Loucy (cell line): ENCODE data around the gene CDK13.

Experiments used
- H2AFZ ChIP-seq: fragments of 200-600 bp; sonication (generic); 2 replicates; pipeline ENCODE4 v1.6.0; 2016; ENCODE audit warnings: antibody characterized with exemption, mild to moderate bottlenecking, low read length, moderate library complexity
- H3F3A ChIP-seq: fragments of 200-600 bp; 2 replicates; pipeline ENCODE4 v1.6.0; 2016; ENCODE audit warnings: antibody characterized with exemption, low read depth, mild to moderate bottlenecking
- H3K27me3 ChIP-seq: fragments of 200-600 bp; sonication (generic); 2 replicates; pipeline ENCODE4 v1.6.1; 2014; ENCODE audit warnings: low read length, mild to moderate bottlenecking; ENCODE audit not compliant: insufficient read depth, poor library complexity, severe bottlenecking
- H3K36me3 ChIP-seq: fragments of 200-600 bp; sonication (generic); 2 replicates; pipeline ENCODE4 v1.6.1; 2016; ENCODE audit warnings: low read length; ENCODE audit not compliant: insufficient read depth
- H3K4me1 ChIP-seq: fragments of 200-600 bp; sonication (generic); 2 replicates; pipeline ENCODE4 v1.5.1; 2014; ENCODE audit warnings: low read length, mild to moderate bottlenecking; ENCODE audit not compliant: insufficient read depth, poor library complexity, severe bottlenecking
- H3K4me2 ChIP-seq: fragments of 200-600 bp; sonication (generic); 2 replicates; pipeline ENCODE4 v1.6.0; 2014; ENCODE audit warnings: antibody characterized with exemption, low read length, low read depth, mild to moderate bottlenecking; ENCODE audit not compliant: poor library complexity, severe bottlenecking
- H3K4me3 ChIP-seq: fragments of 200-600 bp; sonication (generic); 2 replicates; pipeline ENCODE4 v1.5.1; 2014; ENCODE audit warnings: low read length, mild to moderate bottlenecking, mixed read lengths; ENCODE audit not compliant: poor library complexity, severe bottlenecking
- H3K79me2 ChIP-seq: fragments of 200-600 bp; sonication (generic); 2 replicates; pipeline ENCODE4 v1.6.1; 2014; ENCODE audit warnings: low read length; ENCODE audit not compliant: insufficient read depth
- H3K9ac ChIP-seq: fragments of 200-600 bp; sonication (generic); 2 replicates; pipeline ENCODE4 v1.6.0; 2014; ENCODE audit warnings: mild to moderate bottlenecking, low read depth, low read length, moderate library complexity; ENCODE audit not compliant: poor library complexity, severe bottlenecking
- H3K9me2 ChIP-seq: fragments of 200-600 bp; sonication (generic); replicated peaks from 2 replicates; pipeline ENCODE4 v1.6.1; 2016; ENCODE audit warnings: low read depth, low read length, mixed read lengths
- H3K9me3 ChIP-seq: fragments of 200-600 bp; sonication (generic); 2 replicates; pipeline ENCODE4 v1.6.1; 2014; ENCODE audit warnings: mild to moderate bottlenecking, antibody characterized with exemption, low read length, low read depth; ENCODE audit not compliant: insufficient read depth
- H4K20me1 ChIP-seq: fragments of 200-600 bp; sonication (generic); 2 replicates; pipeline ENCODE4 v1.6.0; 2014; ENCODE audit warnings: antibody characterized with exemption, low read length, mild to moderate bottlenecking; ENCODE audit not compliant: insufficient read depth, poor library complexity, severe bottlenecking
- CTCF ChIP-seq: fragments of 200-600 bp; sonication (generic); conservative IDR thresholded peaks from 2 replicates; pipeline ENCODE4 v1.5.1; 2014; ENCODE audit warnings: mild to moderate bottlenecking, antibody characterized with exemption, low read length
- EZH2phosphoT487 ChIP-seq: fragments of 200-600 bp; IDR thresholded peaks from 2 replicates; pipeline ENCODE4 v1.6.1; 2018; ENCODE audit warnings: antibody characterized with exemption, mild to moderate bottlenecking, moderate library complexity, borderline replicate concordance

CDK13 gene

GRCh38 chr7:40099837-40100236 is 149.8 kb downstream of the CDK13 start:
- H3K9me2 ChIP-seq: no peaks in the 10 kb centered on the region
- no peak for TF ChIP-seq CTCF
- TF ChIP-seq EZH2phosphoT487: no peak

GRCh38 chr7:40101201-40101600 is 151.1 kb downstream of the CDK13 start:
- peaks cover 3% of the 10 kb centered on the region; the same call in 1 of the 2 replicates for H3K36me3 ChIP-seq
- H2AFZ ChIP-seq: no peak overlapping the region
- no peaks in the 10 kb centered on the region for H4K20me1 ChIP-seq
- H3F3A ChIP-seq: no peaks in the 10 kb centered on the region
- no peak overlapping the region for H3K9ac ChIP-seq
- no peak overlapping the region for H3K4me2 ChIP-seq
- H3K4me3 ChIP-seq: no peak overlapping the region
- H3K4me1 ChIP-seq: no peaks in the 10 kb centered on the region
- TF ChIP-seq EZH2phosphoT487: no peak
- TF ChIP-seq CTCF: no peak
- no peaks in the 10 kb centered on the region for H3K27me3 ChIP-seq
- H3K9me2 ChIP-seq: no peaks in the 10 kb centered on the region
- no peaks in the 10 kb centered on the region for H3K79me2 ChIP-seq
- no peaks in the 10 kb centered on the region for H3K9me3 ChIP-seq

More at GRCh38 chr7:40099837-40100236, 149.8 kb downstream of the CDK13 start:
- Histone ChIP-seq H3F3A (no peaks in the 10 kb centered on the region), H2AFZ (no peak overlapping the region), H3K9me3 (no peaks in the 10 kb centered on the region), H3K4me1 (no peaks in the 10 kb centered on the region), H3K4me3 (no peak overlapping the region), H3K4me2 (no peak overlapping the region), H3K9ac (no peak overlapping the region), H3K36me3 (peaks cover 17% of the 10 kb centered on the region; the same call in 1 of the 2 replicates), H3K79me2 (no peaks in the 10 kb centered on the region), H3K27me3 (no peaks in the 10 kb centered on the region), H4K20me1 (no peaks in the 10 kb centered on the region)

GRCh38 chr7:40102897-40103296 is 152.8 kb downstream of the CDK13 start:
- no peak overlapping the region for H3K4me3 ChIP-seq
- H3K27me3 ChIP-seq: no peaks in the 10 kb centered on the region
- no peak overlapping the region for H3K9ac ChIP-seq
- no peaks in the 10 kb centered on the region for H3K9me2 ChIP-seq
- H3K4me2 ChIP-seq: no peak overlapping the region
- no peaks in the 10 kb centered on the region for H3K79me2 ChIP-seq
- H3F3A ChIP-seq: no peaks in the 10 kb centered on the region
- TF ChIP-seq CTCF: no peak
- no peak for TF ChIP-seq EZH2phosphoT487
- H3K9me3 ChIP-seq: no peaks in the 10 kb centered on the region
- H3K4me1 ChIP-seq: no peaks in the 10 kb centered on the region
- H2AFZ ChIP-seq: no peak overlapping the region
- no peaks in the 10 kb centered on the region for H3K36me3 ChIP-seq
- H4K20me1 ChIP-seq: no peaks in the 10 kb centered on the region
